Islet precursor cell (in vitro differentiated cells): ENCODE measurements around the gene NUDT2.
A peak's percentile ranks its signal among the peaks of the same experiment; 100 is the strongest.
"Not testable (repeated sequence)": the region's sequence is repeated elsewhere in the genome, so short reads cannot be mapped to it uniquely, and the experiment has no call there.

Experiments
- DNase-seq: peaks from one replicate; pipeline ENCODE4 v3.0.0-alpha.2; 2018

NUDT2 gene

DNA sequence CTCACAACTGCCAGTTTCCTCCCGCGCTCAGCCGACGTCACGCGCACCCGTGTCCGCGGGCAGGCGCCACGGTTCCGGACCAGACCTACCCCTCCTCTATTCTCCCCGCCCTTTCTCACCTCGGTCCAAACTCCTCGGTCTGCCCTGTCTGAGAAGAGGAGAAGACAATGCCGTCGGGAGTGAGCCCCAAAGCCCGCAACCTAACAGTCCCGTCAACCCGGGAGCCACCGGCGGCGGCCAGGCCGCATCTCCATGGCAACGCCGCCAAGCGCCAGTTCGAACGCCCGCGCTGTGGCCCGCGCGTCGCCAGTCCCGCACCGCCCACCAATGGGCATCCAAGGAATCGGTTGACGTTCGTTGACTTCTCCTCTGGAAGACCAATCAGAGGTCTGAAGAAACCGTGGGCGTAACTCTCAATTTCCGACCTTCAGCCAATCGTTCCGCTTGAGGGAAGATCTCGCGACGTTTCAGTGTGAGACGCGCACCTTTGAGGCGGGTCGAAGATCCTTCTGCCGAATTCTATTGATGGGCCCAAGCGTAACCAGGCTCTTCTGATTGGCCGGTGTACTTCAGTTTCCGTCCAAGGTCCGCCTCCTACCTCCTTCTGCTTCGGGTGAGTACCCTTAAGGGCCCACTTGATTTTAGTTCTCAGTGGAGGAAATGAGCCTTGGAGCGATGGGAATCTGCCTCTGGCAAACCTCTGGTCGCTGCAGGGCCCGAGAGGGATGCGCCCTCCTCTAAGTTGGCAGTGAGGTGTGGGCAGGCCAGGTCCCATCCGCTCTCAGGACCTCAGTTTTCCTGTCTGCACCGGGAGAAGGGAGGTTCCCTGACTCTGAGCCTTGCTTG lies at the start of gene NUDT2, which contains the start of gene KIF24:
Gene NUDT2 (plus strand): TSS at position 583 of the 846 bp plus-strand sequence. CDS start 9,471 bp downstream, outside the sequence.
Gene KIF24 (minus strand): TSS at position 282 of the 846 bp plus-strand sequence. CDS start 17,922 bp downstream, outside the sequence.
- peak; percentile 99 for DNase-seq

GRCh38 chr9:34282096-34282495 lies 47.3 kb upstream of the NUDT2 start:
- DNase-seq, result no peak

- no peak for DNase-seq
These were observed 40.2 kb upstream of the NUDT2 start for GRCh38 chr9:34289159-34289558.

DNA sequence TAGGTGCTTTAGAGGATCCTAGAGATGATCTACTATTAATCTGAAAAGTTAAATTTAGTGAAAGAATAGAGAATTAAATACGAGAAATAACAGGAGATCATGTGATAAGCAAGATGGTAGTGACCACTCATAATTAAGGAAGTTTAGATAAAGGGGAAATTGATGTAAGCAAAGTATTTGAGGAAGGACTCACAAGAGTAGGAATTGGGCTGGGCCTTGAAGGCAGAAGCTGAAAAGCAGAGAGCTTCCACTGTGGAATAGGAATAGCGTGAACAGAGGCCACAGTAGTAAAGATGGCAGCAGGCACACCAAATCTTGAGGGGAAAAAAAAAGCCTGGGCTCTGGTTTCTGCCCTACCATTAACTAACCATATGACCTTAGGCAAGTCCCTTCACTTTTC lies 38.3 kb upstream of the NUDT2 start:
- DNase-seq, result no peak

- no peak for DNase-seq
These were observed 37.9 kb upstream of the NUDT2 start for GRCh38 chr9:34291423-34291822.

GRCh38 chr9:34292552-34292951 lies 36.8 kb upstream of the NUDT2 start:
- DNase-seq, result no peak

GRCh38 chr9:34301064-34301463 lies 28.3 kb upstream of the NUDT2 start:
- not testable (repeated sequence) for DNase-seq

- not testable (repeated sequence) for DNase-seq
These were observed 21.1 kb upstream of the NUDT2 start for GRCh38 chr9:34308316-34308715.

GRCh38 chr9:34310215-34310614 lies 19.2 kb upstream of the NUDT2 start:
- DNase-seq, result no peak

DNA sequence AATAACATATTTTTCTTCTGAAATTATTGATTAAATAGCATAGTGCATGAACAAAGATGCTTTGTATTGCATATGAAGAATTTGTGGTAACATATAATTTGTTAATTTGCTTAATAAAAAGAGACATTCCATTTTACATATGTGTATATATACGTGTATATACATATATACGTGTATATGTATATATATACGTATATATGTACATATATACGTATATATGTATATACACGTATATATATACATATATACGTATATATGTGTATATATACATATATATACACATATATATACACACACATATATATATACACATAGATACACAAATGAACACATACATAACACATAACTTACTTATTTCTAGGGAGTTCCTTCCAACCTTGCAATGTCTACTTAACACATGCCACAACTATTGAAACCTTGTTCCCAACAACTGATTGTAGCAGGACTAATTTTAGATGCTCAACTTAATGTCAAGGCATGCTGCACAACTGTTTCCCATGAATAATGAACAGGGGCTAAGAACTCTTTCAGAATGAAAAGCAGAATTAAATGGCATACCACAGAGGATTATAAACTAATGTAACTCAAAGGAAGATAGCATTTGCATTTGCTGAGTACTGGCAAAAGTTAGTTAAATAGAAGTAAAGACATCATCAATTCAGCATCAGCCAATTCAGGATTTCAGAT lies 17.7 kb upstream of the NUDT2 start:
- DNase-seq, result no peak

- no peak for DNase-seq
These were observed 11.9 kb upstream of the NUDT2 start for GRCh38 chr9:34317436-34317835.

DNA sequence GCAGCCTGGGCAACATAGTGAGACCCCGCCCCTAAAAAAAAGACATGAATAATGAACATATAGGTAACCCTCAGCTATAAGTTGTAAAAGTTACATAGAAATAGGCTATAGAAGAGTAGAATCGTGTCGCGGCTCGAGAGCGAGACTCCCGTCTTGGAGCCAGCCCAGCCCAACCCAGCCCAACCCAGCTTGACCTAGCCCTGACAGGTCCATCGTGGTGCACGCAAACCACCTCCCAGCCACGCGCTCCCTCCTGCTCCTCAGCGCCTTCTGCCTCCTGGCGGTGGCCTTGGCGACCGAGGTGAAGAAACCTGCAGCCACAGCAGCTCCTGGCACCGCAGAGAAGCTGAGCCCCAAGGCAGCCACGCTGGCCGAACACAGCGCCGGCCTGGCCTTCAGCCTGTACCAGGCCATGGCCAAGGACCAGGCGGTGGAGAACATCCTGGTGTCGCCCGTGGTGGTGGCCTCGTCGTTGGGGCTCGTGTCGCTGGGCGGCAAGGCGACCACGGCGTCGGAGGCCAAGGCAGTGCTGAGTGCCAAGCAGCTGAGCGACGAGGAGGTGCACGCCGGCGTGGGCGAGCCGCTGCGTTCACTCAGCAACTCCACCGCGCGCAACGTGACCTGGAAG lies 11.1 kb upstream of the NUDT2 start:
- DNase-seq, result no peak

DNA sequence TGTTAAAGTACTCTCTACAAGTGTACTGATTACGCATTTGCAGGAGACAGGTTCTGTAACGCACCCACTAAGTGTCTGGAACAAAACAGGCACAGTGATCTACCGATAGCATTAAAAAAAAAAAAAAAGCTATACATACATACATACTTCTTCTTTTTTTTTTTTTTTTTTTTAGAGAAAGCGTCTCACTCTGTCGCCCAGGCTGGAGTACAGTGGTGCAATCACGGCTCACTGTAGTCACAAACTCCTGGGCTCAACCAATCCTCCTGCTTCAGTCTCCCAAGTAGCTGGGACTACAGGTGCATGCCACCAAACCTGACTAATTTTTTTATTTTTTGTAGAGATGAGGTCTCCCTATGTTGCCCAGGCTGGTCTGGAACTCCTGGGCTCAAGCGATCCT lies 7.9 kb upstream of the NUDT2 start:
- DNase-seq, result no peak

- no peak for DNase-seq
These were observed 6.3 kb upstream of the NUDT2 start for GRCh38 chr9:34322899-34323591.

GRCh38 chr9:34326690-34327089 lies 2.7 kb upstream of the NUDT2 start:
- DNase-seq, result no peak

- peak; percentile 47 for DNase-seq
These were observed 826 bp upstream of the NUDT2 start for GRCh38 chr9:34328500-34328986.

DNA sequence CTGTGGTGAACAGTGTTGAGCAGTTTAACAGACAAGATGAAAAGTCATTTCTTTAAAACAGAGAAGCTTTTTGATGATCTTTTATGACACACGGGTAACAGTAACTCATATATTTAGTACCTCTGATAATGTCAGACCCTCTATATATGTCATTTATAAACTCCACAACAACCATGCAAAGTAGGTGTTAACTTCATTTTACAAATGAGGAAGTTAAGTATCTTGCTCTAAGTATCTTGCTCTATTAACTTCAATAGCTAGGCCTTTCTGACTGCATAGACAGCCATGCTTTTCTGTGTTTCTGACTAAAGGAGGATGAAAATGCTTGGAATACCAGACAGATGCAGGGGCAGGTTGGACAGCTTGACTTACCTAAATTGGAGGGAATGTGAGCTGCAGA lies 1.8 kb downstream of the NUDT2 start:
- DNase-seq, result no peak

GRCh38 chr9:34332076-34332964 lies 3.0 kb downstream of the NUDT2 start:
- no peak for DNase-seq

DNA sequence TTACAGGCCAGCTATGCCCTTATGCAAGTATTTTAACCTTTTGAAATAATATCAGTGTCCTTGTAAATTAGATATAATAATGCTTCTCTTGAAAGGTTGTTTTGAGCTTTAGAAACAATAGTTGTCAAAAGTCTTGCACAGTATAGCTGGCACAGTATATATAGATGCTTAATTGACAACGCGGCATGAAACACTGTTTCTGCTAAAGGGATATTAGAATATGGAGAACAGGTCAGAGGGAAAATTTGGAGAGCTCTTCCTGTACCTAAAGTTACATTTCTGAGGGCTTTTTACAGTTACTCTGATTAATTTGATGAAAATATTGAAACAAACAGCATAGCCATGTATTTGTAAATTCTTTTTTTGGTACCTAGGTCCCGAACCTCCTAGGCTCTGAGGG lies 4.5 kb downstream of the NUDT2 start:
- no peak for DNase-seq

DNA sequence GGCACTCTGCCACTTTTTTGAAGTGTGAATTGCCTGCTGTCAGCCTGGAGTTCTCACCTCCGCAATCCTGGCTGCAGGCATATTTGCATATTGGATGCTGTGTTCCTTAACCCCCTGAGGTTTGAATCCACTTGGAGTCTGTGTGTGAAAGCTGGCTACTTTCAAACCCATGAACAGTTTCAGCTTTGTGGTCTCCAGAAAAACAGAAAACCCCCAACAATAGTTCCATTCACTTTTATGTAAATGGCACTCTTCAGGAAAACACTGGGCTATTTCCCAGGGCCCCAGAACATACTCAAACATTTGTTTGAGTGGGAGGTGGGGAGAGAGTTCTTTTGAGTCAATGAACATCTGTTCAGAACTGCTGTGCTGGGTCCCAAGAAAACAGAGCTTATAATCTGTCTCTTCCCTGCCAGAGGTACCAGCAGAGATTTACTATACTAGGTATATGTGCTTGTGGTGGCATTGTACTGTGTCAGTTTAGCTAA lies 5.0 kb downstream of the NUDT2 start:
- DNase-seq, result no peak

DNA sequence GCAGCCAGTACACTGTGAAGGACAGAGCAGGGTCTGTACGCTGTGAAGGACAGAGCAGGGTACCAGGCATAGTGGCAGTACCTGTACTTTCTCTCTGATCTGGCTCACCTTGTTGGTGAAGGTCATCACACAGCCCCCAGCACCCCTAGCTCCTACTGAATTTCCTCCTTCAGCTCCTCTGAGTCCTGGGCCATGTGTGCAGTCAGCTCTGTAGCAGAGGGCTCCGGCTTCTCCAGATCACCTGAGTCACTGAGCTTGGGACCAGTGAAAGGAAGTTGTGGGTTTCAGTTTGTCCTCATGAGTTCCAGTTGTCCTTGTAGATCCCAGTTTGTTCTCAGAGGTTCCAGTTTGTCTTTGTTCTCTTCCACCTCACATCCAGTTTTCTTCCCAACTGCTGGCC lies 5.5 kb downstream of the NUDT2 start:
- DNase-seq, result no peak

DNA sequence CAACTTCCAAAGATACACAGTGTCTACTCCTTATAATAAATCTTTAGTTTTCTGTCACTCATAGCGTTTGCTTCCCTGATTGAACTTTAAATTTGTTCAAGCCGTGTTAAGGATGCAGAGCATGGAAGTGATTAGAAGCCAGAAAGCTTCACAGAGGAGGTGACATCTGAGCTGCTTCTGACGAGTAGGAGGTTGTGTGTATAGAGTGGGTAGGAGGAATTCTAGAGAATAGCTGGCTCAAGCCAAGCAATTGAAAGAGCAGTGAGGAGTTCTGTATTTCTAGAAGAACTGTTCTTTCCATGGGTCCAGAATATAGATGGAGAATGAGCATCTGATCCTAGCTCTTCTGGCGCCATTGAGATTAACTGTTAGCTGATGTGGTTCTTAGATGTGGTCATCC lies 6.0 kb downstream of the NUDT2 start:
- no peak for DNase-seq
